HG02981 (cell line): ENCODE data around the gene NOTO.
A peak's percentile ranks its signal among the peaks of the same experiment; 100 is the strongest.

ENCODE experiments used
- ATAC-seq: cut with Tn5 transposase; IDR thresholded peaks from one replicate; pipeline ENCODE4 v1.9.1; 2021; ENCODE audit warnings: mild to moderate bottlenecking, moderate library complexity; ENCODE audit not compliant: unreplicated experiment

The NOTO gene

DNA sequence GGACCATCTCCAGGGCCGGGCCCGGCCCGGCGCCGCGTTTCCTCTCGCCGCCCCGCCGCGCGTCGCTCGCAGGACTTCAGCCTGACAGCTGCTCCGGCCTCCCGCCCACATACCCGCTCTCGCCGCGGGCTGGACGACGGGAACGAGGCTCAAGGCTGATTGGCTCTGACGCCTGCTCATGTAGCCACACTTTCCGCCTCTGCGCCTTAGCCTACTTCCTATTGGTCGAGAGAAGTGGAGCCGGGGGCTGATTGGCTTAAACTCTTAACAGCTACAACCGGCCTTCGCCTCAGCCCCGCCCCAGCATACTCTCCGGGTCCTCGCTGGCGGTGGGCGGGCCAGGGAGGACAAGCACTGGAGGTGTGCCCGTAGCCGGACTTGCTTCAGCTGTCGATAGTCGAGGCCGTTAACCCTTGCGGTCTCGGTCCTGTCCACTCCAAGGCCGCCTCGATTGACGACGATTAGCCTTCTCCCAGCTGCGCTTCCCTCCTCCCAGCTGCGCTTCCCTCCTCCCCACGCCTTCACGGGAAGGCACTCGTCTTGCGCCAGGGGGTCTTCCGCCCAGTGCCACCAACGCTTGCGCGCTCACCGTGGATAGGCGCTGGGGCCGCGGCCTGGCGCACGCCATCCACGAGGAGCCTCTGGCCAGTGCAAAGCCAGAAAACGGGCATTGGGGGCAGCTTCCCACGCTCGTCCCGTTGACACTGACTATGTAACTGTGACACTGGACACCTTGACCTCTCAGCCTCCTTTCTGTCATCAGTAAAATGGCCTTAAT lies 31.0 kb downstream of the NOTO start, which contains the start of gene PRADC1:
Gene PRADC1, minus strand, starts transcription at position 86 of the 778 bp plus-strand sequence. Its CDS starts 79 bp downstream, at position 7.
- ATAC-seq = peak; percentile 92

DNA sequence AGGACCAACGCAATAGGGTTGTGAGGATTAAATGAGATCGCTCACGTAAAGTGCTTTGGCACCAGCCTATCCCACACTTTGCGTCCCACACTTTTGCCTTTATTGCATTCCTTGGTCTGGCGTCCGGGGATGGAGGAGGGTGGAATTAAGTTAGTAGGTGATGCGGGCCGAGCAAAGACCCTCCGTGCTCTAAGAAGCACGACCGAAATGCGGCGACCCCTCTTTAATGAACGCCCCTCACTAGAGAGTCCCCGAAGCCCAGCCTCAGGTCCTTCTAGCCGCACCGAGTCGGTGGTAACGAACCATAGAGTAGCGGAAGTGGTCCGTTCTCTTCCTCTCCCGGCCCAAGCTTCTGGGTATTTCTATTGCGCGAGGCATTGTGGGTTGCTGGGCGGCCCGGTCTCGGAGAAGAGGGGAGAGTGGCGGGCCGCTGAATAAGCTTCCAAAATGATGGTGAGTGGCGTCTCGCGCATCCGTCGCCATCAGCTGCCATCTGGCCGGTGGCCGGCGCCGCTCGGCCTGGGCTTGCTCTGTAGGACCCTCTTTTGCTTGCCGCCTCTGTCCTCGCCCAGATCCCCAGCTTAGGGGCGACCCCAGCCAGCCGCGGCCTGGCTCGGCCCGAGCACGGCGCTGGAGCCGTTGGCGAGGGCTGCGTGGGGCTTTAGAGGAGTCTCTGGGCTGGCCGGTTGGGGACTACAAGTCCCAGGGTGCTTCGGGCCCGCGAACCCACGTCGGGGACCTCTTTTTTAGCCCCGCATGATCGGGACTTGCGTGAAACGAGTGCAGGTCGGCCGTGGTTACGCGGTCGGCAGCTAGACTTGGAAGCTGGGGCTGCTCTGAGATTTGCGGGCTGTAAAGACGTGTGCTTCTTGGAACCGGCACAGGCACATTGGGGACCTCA lies 31.8 kb downstream of the NOTO start, which contains the start of gene CCT7:
Gene CCT7, plus strand, starts transcription at position 377 of the 901 bp plus-strand sequence. Its CDS starts 71 bp downstream, at position 448.
- peak; percentile 60 for ATAC-seq

GRCh38 chr2:73235315-73236028 lies 33.1 kb downstream of the NOTO start:
- no peak for ATAC-seq

- ATAC-seq = no peak
Observed at GRCh38 chr2:73237168-73237567, 34.8 kb downstream of the NOTO start.

DNA sequence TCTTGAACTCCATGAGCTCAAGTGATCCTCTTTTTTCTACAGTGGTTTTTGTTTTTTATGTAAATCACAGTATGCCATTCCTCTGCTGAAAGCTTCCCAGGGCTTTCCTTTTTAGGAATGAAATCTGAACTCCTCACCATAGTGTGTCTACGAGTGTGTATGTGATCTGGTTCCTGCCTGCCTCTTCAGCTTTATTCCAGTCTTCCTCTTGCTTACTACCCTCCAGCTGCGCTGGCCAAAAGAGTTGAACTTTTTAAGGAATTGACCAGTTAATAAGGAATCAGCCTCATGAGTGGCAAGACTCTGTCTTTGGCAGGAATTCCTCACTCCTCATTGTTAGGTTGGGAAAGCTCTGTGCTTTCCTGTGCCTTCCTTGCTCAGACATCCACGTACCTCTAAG lies 35.8 kb downstream of the NOTO start:
- no peak for ATAC-seq

- no peak for ATAC-seq
Observed at GRCh38 chr2:73238976-73239375, 36.6 kb downstream of the NOTO start.

DNA sequence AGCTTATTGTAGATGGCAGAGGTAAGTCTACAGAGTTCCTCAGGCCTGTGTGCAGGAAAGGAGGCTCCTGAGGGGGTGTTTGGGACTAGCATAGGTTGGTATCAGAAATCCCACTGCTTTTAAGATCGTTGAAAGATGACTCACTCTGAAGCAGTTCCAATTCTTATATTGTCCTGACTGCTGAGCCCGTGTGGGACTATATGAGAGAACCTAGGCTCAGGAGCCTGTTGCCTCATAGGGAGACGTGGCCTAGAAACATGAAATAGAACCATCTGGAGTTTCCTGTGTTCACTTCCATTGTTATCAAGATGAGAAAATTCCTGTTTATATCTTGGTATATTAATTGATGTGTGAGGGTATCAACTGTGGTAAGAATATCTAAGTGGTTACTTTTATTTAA lies 37.4 kb downstream of the NOTO start:
- no peak for ATAC-seq

DNA sequence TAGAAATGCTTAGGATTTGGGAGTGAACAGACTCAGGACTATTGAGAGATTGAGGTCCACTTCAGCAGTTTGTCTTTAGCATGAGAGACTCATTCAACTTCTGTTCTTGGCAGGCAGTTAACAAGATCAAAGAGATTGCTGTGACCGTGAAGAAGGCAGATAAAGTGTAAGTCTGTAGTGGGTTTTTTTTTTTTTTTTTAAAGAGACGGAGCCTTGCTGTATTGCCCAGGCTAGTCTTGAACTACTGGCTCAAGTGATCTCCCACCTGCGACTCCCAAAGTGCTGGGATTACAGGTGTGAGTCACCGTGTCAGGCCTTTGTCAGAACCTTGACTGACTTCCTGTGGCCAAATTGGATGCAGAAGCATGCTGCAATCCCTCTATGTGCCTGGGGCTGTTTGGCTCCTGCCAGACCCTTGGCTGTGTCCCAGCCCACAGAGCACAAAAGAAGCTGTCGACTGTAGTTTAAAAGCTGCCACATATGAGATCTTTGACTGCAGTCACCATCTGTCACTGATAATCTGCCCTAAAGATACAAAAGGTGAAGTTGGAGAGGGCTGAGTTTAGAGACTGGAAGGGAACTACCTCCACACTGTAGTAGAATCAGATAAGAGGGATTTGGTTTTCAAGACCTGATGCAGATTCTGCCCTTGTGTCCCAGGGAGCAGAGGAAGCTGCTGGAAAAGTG lies 41.7 kb downstream of the NOTO start:
- no peak for ATAC-seq

DNA sequence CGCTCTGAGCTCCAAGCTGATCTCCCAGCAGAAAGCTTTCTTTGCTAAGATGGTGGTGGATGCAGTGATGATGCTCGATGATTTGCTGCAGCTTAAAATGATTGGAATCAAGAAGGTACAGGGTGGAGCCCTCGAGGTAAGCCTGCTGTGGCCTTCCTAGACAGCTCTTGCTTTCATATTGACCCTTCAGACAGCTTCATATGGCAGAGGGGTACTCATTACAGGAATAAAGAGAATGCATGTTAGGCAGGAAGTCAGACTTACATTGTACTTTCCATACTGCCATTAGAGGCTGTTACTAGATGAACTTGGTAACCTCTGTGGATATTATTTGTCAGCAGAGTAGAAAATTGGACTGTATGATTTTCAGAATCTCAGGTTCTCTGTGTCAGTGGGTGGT lies 42.2 kb downstream of the NOTO start:
- ATAC-seq = no peak

GRCh38 chr2:73246850-73247249 lies 44.5 kb downstream of the NOTO start:
- ATAC-seq = no peak

DNA sequence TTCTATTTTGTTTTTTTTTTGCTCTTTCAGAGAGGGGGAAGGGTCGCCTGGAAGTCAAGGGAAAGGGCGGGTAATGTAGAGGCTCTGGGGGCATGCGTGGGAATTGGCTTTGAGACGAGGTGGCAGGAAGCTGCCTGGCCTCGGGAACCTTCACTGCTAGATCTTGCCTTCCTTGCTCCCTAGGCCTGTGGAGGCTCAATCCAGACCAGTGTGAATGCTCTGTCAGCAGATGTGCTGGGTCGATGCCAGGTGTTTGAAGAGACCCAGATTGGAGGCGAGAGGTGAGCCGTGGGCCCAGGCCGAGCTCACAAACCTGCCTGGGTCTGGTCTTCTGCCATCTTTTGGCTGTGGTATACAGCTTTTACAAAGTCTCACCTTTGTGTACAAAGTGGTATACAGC lies 47.3 kb downstream of the NOTO start:
- no peak for ATAC-seq

DNA sequence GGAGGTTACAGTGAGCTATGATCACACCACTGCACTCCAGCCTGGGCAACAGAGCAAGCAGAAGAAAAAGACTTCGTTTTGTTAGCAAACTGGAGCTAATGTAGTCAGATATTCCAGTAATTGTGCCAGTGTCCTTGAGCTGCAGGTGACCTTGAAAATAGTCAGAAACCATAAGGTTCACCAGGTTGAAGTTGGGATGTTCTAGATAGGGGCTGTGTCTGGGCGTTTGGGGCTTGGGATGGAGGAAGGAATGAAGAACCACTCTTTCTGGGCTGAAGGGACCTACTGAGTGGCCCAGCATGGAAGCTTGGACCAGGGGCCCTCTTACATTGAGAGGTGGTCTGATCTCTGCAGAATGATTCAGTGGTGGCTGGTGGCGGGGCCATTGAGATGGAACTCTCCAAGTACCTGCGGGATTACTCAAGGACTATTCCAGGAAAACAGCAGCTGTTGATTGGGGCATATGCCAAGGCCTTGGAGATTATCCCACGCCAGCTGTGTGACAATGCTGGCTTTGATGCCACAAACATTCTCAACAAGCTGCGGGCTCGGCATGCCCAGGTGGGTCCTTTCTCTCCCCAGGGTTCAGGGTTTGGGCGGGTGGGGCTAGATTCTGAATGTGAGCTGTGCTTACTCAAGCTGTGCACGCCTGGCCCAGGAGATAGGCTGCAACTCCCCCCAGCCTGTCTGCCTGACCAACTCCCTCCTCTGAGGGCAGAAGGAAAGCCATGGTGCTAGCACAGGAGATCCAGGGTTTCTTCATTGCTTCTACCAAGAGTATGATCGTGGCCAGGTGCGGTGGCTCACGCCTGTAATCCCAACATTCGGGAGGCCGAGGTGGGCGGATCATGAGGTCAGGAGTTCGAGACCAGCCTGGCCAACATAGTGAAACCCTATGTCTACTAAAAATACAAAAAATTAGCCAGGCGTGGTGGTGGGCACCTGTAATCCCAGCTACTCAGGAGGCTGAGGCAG lies 48.8 kb downstream of the NOTO start:
- no peak for ATAC-seq

GRCh38 chr2:73252238-73253027 lies 50.1 kb downstream of the NOTO start:
- ATAC-seq = no peak

DNA sequence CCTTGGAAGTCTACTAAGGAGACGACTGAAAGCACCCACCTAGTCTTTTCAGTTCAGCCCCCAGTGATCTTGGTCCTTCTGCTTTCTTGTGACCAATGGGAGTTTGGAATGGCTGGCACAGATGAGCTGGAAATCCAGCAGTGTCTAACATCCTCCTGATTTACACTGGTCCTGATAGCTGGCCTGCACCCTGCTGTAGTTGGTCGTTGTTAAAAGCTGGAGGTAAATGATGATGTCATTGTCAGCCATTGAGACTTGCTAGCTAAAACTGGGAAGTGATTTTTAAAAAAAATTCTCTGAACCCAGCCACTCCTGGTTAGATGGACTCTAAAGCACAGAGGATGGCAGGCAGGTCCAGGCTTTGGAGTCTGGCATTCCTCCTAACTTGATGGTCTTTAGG lies 51.0 kb downstream of the NOTO start:
- no peak for ATAC-seq

GRCh38 chr2:73253901-73254300 lies 51.5 kb downstream of the NOTO start:
- ATAC-seq = no peak

DNA sequence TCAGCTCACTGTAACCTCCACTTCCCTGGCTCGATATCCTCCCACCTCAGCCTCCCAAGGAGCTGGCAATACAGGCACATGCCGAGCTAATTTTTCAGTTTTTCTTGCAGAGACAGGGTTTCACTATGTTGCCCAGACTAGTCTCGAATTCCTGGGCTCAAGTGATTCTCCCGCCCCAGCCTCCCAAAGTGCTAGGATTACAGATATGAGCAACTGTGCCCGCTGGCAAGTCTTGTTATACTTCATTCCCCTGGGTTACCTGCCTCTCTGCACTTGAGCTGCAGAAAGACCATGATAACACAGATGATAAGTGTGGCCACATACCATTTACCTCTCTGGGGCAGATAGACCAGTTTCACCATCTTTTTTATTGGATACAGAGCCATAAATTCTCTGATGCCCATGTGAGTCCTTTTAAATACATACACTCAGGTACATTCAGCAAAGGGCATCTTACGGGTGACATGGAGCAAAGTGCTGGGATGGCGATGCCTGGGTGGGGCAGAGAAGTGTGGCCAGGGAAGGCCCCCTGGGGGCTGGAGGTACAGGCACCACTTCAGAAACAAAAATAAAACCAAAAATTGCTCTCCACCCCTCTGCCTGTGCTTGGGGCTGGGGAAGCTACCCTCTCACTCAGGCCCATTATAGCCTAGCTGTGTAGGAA lies 52.1 kb downstream of the NOTO start:
- ATAC-seq = no peak

DNA sequence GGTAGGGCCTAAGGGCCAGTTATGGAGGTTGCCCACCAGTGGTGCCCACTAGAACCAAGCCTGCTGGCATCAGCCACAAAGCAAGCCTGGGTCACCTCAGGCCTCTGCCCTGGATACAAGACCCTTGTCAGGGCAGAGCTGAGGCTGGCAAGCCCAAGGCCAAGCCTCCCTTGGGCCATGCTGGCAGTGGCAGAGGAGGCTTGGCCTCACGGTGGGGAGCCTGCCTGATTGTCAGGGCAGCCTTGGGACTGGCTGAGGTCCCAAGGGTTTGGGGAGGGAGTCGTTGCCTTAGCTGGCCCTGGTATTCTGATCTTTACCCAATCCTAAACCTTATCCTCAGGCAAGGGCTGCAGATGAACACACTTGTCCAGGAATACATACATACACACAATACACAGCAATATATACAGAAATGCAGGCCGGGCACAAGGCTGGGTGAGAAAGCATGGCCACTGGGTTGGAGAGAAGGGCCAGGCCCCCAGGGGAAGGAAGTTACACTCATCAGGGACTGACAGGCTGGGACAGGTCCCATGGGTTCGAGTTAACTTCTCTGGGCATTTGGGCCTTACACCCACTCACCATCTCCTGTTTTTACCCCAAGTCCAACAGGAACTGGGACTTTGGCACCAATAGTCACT lies 52.8 kb downstream of the NOTO start:
- no peak for ATAC-seq
